CD4-positive, alpha-beta T cell treated with Interleukin-10 for 1 hour (primary cell): ENCODE results near the gene DHRSX.
"Not testable (repeated sequence)": the region's sequence is repeated elsewhere in the genome, so short reads cannot be mapped to it uniquely, and the experiment has no call there.

Experiments used
- DNase-seq: peaks from one replicate; pipeline ENCODE4 v3.0.0-alpha.2; 2020

The DHRSX gene

DNA sequence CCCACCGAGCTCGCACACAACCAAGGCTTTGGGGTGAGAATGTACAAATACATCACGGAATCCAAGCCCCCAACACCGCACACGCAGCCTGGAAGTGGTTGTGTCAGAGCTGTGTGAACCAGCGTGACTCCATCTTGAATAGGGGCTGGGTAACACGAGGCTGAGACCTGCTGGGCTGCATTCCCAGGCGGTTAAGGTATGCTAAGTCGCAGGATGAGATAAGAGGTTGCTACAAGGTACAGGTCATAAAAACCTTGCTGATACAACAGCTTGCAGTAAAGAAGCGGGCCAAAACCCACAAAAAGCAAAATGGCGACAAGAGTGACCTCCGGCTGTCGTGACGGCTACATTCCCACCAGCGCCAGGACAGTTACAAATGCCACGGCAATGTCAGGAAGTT lies 258.4 kb downstream of the DHRSX start:
- DNase-seq, result no peak

DNA sequence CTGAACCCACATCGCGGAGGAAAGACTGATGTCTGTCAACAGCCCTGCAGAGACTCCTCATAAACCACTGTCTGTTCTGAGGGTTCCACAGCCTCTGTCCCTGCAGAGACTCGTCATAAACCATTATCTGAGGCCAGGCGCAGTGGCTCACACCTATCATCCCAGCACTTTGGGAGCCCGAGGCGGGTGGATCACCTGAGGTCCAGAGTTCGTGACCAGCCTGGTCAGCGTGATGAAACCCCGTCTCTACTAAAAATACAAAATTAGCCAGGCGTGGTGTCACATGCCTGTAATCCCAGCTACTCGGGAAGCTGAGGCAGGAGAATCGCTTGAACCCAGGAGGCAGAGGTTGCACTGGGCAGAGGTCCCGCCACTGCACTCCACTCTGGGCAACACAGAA lies 259.3 kb downstream of the DHRSX start:
- not testable (repeated sequence) for DNase-seq

DNA sequence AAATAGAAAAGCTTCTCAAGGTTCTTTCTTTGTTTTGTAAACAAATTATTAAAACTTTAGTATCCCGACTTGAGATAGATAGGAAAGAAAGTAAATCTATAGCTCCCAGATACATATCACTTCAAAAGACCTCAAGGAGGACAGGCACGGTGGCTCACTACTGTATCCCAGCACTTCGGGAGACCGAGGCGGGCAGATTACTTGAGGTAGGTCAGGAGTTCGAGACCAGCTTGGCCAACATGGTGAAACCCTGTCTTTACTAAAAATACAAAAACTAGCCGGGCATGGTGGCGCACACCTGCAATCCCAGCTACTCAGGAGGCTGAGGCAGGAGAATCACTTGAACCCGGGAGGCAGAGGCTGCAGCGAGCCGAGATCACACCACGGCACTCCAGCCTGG lies 260.0 kb downstream of the DHRSX start:
- not testable (repeated sequence) for DNase-seq

DNA sequence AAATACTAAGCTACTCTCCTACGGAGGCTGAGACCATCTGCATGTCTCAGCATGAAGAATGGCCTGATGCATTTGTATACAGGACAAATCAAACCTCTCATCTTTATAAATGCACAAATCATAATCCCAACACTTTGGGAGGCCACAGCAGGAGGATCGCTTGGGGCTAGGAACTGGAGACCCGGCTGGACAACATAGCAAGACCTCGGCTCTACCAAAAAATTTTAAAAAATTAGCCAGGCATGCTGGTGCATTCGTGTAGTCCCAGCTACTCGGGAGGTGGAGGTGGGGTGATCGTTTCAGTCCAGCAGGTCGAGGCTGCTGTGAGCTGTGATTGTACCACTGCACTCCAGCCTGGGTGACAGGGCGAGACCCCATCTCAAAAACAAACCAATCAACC lies 262.8 kb downstream of the DHRSX start:
- DNase-seq, result no peak

DNA sequence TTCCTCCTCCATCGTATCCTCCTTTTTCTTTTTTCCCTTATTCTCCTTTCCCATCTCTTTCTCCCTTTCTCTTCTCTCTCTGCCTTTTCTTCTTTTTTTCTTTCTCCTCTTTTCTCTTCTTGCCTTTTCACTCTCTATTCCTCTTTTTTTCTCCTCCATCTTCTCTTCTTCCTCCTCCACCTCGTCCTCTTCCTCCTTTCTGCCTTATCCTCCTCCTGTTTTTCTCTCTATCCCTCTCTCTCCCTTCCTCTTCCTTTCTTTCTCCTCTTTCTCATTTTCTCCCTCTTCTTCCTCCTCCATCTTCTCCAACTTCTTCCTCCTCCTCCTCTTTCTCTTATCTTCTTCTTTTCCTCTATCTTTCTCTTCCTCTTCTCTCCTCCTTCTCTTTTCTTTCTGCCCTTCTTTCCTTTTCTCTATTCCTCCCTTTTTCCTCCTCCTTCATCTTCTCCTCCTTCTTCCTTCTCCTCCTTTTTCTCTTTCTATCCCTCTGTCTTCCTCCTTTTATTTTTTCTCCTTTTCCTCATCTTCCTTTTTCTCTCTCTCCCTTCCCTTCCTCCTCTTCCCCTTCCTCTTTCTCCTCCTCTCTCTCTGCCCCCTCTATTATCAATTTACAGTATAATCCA lies 269.1 kb downstream of the DHRSX start:
- DNase-seq, result no peak

DNA sequence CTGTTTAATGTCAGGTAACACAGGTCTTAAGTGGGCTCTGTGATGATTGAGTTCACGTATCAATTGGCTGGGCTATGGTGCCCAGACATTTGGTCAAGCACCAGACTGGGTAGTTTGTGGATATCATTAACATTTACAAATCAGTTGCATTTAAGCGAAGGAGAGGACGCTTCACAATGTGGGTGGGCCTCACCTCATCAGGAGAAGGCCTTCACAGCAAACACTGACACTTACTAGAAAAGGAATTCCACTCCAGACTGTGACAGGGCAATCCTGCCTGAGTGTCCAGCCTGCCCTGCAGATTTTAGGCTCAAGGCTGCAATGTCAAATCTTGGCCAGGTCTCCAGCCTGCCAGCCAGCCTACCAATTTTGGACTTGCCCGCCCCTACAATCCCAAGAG lies 270.3 kb downstream of the DHRSX start:
- DNase-seq, result no peak

DNA sequence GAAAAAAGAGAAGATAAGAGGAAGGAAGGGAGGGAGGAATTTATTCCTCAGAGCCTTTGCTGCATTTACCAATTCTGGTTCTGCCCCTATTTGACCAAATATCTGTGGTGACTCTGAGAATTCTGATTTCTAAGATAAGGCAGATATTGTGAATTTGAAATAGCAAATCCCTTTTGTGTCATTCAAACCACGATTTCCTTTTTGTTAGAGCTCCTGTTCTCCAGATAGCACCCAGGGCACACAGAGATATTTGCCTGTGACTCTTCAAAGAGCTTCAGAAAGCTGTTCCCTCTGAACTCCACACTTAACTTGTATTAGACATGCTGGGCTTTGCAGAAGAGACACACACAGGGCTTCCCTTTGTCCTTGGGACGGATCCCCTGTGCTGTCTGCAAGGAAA lies 272.2 kb downstream of the DHRSX start:
- DNase-seq, result no peak

DNA sequence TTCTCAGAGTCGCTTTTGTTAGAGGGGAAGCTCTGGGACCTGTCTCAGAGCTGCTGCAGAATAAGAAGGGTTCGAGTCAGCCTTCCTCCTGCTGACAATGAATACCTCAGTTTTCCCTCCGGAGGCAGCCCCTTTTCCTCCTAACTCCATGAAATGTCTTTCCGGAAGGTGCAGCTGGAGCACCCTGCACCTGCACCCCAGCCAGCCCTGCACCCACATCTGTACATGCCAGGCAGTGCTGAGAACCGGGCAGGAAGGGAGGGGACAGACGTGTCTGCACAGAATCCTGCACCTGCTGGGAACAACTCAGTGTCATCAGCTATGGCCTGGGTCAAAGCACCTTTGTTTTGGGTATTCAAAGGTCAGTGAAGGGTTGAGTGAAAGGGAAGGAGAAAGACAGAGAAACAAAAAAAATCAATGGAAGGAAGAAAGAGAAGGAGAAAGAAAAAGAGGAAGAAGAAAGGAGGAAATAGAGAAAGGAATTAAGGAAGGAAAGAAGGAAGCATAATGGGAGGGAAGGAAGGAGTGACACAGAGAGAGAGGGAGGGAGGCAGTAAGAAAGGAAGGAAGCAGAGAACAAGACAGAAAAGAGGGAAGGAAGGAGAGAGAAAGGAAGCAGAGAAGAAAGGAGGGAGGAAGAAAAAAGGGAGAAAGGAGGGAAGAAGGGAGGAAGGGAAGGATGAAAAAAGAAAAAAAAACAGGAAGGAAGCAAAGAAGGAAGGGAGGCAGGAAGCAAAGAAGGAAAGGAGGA lies 273.7 kb downstream of the DHRSX start:
- no peak for DNase-seq

DNA sequence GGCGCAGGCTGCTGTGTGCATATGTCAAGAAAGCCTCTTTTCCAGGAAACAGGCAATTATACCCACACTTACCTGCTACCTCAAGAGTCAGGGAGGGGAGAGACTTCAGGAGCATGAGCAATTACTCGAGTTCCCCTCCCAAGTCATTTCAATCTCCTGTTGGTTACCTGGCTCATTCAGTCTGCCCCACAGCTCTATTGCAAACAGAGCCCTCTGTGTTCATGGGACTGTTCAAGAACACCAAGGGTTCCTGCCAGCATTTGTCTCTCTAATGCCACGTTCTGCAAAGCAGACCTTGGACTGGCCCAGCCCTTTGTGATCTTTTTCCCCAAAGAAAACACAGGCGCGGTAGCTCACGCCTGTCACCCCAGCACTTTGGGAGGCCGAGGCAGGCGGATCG lies 274.6 kb downstream of the DHRSX start:
- no peak for DNase-seq

DNA sequence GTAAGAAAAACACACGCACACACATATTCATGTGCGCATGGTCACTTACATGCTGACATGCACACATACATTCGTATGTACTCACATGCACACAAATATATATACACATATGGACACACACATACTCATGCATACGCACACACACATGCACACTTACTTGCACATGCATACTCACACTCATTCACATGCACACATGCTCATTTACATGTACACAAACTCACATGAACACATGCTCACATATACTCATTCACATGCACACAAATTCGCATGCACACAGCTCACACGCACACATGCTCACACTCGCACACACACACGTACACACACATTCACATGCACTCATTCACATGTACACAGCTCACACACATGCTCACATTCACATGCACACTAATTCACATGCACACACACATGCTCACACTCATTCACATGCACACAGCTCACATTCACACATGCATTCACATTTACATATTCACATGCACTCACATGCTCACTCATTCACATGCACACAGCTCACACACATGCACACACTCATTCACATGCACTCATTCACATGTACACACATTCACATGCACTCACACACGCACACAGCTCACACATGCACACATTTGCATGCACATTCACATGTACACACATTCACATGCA lies 276.1 kb downstream of the DHRSX start:
- DNase-seq, result no peak

DNA sequence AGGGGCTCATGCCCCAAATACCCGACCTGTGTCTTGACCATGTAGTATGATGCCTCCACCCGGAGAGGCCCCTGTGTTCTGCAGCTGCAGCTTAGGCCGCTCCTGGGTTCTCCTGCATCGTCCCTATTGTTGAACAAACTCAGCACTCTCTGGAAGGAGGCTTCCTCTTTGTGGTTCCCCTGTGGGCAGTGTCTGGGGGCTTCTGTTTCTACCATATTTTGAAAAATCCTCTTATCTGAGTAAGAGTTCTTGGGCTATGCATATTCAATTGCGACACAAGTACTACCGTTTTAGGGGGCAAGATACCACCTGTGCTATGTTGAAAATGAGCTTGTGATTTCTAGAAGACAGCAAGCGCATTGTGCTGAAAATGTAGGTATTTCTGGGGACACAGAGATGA lies 276.6 kb downstream of the DHRSX start:
- no peak for DNase-seq

DNA sequence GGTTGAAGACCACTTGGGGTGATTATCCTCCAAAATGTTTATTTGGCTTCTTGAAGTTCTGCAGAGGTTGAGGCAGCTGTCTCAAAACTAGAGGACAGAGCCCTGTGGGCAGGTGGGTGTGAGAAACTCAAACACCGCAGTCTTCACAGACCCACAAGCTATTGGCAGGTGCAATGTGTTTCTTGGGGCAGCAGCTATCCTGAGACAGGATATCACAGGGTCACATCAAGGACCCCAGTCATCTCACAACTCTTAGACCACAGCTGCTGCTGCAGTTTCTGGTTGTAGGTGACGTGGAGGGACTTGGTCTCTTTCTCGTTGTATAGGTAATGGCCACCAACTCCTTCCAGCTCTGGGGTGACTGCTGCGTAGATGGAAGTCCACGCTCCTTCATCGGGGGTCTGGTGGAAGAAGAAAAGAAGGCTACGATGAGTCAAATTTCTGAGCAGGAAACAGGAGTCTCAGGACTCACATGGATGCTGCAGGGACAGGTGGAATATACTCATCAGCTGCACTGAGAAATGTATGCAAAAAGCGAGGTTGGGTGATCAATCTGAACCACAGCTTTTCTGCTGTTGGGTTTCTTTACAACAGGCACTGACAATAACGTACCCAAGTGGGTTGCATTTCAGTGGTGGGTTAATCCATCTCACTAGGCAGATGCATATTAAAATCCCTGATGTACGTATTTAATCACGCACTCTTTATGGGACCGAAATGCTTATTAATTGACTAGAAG lies 279.8 kb downstream of the DHRSX start:
- no peak for DNase-seq

DNA sequence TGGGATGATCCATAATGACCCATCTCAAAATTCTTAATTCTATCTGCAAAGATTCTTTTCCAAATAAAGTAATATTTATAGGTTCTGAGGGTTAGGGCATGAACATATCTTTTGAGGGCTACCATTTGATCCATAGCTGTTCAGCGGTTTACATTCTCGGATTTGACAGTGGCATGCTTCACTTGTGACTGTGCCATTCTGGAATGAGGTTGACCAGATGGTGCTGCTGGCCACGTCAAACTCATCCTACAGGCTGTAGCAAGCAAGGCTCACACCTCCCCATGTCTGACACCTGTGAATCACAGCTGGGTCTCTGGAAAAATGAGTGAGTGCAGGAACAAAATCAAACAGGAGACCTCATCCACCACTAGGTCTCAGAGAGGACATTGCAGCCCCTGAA lies 280.5 kb downstream of the DHRSX start:
- DNase-seq, result no peak

DNA sequence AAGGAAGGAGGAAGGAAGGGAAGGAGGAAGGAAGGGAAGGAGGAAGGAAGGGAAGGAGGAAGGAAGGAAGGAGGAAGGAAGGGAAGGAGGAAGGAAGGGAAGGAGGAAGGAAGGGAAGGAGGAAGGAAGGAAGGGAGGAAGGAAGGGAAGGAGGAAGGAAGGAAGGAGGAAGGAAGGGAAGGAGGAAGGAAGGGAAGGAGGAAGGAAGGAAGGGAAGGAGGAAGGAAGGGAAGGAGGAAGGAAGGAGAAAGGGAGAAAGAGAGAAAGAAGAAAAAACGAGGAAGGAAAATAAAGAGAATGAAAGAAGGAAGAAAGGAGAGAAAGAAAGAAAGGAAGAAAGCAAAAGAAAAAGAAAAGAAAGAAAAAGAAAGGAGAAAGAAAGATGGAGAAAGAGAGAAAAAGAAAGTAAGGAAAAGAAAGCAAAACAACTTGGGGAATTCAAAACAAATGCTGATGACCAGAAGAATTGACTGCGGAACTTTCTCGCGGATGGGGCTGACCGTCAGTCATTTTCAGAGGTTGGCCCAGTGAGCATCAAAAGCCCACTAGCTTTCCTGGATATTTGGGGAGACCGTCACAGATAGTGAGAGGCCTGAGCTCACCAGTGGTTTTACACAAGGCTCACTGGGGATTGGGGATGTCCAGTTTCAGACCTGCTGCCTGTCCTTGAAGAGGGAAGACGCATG lies 286.5 kb downstream of the DHRSX start:
- not testable (repeated sequence) for DNase-seq

DNA sequence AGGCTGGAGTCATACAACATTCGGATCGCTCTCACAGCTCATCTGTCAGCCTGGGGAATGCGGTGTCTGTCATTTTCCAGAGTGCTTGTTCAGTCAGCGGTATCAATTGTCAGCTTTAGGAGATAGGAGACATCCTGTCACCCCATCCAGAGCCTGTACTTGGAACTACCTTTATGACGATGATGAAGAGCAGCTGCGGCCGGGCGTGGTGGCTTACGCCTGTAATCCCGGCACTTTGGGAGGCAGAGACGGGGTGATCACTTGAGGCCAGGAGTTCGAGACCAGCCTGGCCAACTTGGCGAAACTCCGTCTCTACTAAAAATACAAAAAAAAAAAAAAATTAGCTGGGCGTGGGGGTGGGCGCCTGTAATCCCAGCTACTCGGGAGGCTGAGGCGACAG lies 289.1 kb downstream of the DHRSX start:
- DNase-seq, result not testable (repeated sequence)

DNA sequence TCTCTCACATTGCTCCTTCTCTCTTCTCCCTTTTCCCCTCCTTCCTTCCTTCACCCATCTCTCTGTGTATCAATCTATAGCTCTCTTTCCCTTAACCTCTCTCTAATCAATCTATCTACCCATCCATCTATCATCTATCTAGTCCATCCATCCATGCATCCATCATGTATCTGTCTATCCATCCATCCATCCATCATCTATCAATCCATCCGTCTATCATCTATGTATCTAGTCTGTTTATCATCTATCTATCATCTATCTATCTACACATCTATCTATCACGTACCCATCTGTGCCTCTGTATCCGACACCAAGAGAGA lies 307.5 kb downstream of the DHRSX start:
- DNase-seq, result no peak

DNA sequence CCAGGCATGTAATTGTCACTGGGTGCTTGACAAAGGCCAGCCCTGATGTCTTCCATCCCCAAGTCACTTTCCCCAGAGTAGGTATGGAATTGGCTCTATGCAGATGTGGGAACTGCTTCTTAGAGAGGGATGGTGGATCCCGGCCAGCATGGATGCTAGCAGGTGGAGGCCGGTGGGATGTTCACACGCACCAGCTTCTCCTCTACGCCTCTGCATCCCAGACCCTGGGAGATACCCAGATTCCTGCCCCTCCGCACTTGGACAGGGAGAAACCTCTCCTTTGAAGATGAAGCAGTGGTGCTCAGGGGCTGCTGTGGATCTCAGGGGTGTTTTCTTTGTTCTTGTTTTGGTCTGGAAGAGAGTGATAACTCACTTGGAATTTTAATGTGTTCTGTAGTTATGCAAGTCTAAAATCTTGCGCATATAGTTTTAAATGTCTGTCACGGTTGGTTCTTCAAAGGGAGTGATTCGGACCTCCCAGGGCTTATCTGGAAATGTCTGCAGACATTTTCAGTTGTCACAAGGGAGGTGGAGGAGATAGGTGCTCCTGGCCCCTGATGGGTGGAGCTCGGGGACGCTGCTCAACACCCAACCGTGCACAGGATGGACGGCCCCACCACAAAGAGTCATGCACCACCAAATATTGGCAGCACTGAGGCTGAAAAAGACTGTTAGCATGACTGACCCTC lies 308.0 kb downstream of the DHRSX start:
- DNase-seq, result no peak

DNA sequence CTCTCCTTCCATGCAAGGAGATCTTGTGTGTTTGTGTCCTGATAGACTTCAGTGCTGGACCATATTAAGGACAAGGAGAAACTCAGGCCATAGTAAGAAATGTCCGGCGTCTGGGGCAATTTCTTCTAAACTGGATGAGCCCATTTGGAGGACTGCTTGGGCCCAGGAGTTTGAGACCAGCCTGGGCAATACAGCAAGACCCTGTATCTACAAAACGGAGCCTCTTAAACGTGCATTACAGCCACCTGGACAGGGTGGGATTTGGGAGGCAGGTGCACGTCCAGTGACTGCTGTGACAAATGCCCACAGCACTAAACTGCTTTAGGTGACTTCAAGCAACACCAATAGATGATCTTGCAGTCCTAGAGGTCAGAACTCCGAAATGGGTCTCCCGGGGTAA lies 311.9 kb downstream of the DHRSX start:
- no peak for DNase-seq

DNA sequence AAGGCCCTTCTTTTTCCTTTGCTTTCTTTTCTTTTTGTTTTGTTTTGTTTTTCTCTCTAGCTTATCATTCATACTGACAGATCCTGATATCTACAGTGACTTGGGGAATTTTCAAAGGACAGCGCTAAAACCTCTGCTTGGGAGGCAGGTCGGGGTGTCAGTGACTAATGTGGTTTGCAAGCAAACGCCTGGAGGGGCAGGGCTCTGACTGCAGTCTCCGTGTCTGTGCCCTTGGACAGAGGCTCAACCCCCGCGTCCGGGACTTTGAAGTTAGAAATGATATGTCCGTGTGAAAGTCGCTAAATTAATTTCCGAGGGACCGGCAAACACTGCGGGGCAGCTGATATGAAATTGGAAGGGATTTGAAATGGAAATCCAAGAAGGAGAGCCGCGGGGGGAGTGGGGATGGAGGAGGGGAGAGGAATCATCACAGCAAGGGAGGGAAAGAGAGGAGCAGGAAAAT lies 312.4 kb downstream of the DHRSX start:
- no peak for DNase-seq

DNA sequence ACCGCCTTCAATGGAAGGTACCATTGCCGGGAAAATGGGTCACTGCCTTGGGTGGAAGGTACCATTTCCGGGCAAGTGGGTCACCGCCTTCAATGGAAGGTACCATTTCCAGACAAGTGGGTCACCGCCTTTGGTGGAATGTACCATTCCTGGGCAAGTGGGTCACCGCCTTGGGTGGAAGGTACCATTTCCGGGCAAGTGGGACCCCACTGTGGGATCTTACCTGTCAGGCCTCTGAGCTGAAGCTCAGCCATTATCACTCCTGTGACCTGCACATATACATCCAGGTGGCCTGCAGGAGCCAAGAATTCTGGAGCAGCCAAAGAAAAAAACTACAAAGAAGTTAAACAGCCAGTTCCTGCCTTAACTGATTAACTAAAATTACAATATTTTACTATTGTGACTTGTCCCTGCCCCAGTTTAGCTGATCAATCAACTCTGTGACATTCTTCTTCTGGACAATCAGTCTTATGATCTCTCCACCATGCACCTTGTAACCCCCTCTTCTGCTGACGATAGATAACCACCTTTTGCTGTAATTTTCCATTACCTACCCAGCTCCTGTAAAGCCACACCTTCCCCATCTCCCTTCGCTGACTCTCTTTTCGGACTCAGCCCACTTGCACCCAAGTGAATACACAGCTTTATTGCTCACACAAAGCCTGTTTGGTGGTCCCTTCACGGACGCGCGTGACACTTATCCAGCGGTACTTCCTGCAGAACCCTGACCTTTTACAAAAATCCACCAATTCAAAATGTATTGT lies 313.2 kb downstream of the DHRSX start:
- DNase-seq, result no peak

DNA sequence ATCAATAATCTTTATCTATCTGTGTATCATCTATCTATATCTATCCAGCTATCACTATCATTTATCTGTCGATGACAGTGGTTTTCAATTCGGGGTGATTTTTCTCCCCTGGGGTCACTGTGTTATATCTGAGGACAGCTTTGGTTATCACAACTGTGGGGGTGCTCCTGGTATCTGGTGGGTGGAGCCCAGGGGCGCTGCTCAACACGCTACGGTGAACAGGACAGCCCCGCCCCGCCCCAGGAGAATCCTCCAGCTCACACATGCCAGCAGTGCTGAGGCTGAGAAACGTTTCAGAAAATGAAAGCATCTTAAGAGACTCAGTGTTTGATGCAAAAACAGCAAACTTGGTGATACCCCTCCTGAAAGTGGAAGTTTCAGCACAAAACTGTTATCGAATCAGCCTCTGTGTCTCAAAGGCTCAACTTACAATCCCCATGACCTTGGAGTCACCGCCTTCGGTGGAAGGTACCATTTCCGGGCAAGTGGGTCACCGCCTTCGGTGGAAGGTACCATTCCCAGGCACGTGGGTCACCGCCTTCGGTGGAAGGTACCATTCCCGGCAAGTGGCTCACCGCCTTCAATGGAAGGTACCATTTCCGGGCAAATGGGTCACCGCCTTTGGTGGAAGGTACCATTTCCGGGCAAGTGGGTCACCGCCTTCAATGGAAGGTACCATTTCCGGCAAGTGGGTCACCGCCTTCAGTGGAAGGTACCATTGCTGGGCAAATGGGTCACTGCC lies 315.3 kb downstream of the DHRSX start:
- DNase-seq, result no peak
